Measurements from ENCODE around the gene ERC1.

ERC1 gene

GRCh38 chr12:1419849-1420371 is 428.9 kb downstream of the ERC1 start:
- DNase-seq: no peak

- DNase-seq: peak; percentile 11
These were observed 430.2 kb downstream of the ERC1 start for GRCh38 chr12:1421091-1421846.

GRCh38 chr12:1422604-1423315 is 431.7 kb downstream of the ERC1 start:
- peak; percentile 79 for DNase-seq

GRCh38 chr12:1424674-1425395 is 433.8 kb downstream of the ERC1 start:
- DNase-seq: no peak

- DNase-seq: peak; percentile 34
These were observed 434.3 kb downstream of the ERC1 start for GRCh38 chr12:1425396-1425729.

- DNase-seq: no peak
These were observed 437.6 kb downstream of the ERC1 start for GRCh38 chr12:1428671-1429070.

- no peak for DNase-seq
These were observed 439.0 kb downstream of the ERC1 start for GRCh38 chr12:1429980-1430379.

- DNase-seq: no peak
These were observed 443.4 kb downstream of the ERC1 start for GRCh38 chr12:1434296-1434955.

- DNase-seq: no peak
These were observed 444.0 kb downstream of the ERC1 start for GRCh38 chr12:1435044-1435443.

- no peak for DNase-seq
These were observed 444.4 kb downstream of the ERC1 start for GRCh38 chr12:1435456-1435855.

- DNase-seq: no peak
These were observed 445.0 kb downstream of the ERC1 start for GRCh38 chr12:1436015-1436414.

- DNase-seq: no peak
These were observed 446.0 kb downstream of the ERC1 start for GRCh38 chr12:1436981-1437380.

- DNase-seq: no peak
These were observed 448.2 kb downstream of the ERC1 start for GRCh38 chr12:1439201-1439600.

- no peak for DNase-seq
These were observed 448.7 kb downstream of the ERC1 start for GRCh38 chr12:1439687-1440086.

GRCh38 chr12:1443421-1444141 is 452.6 kb downstream of the ERC1 start:
- DNase-seq: no peak

- DNase-seq: no peak
These were observed 453.1 kb downstream of the ERC1 start for GRCh38 chr12:1444142-1444516.

GRCh38 chr12:1445807-1446206 is 454.8 kb downstream of the ERC1 start:
- DNase-seq: no peak

GRCh38 chr12:1448336-1448735 is 457.3 kb downstream of the ERC1 start:
- no peak for DNase-seq

GRCh38 chr12:1453810-1454209 is 462.8 kb downstream of the ERC1 start:
- no peak for DNase-seq

GRCh38 chr12:1456885-1457284 is 465.9 kb downstream of the ERC1 start:
- DNase-seq: no peak

GRCh38 chr12:1457901-1458300 is 466.9 kb downstream of the ERC1 start:
- DNase-seq: no peak

- no peak for DNase-seq
These were observed 468.3 kb downstream of the ERC1 start for GRCh38 chr12:1459339-1459738.
